K562 (cell line): ENCODE measurements around the gene DCP1B. TPM values are rescaled to one million over a fixed set of nuclear protein-coding genes. Genes with fewer than 3 reads are reported as not detected.

Source experiments
- ARID1B ChIP-seq: fragments of 450-650 bp; IDR thresholded peaks from 2 replicates; pipeline ENCODE4 v1.6.1; 2016; ENCODE audit warnings: antibody characterized with exemption, mild to moderate bottlenecking, inconsistent platforms
- ATF1 ChIP-seq, 2 experiments: fragments of 450-650 bp in 1 of 2; IDR thresholded peaks; 2 replicates each; pipeline ENCODE4 v1.6.1; 2016; ENCODE audit warnings: missing compliant biosample characterization in 1 of 2, missing genetic modification characterization in 1 of 2
- CBFA2T2 ChIP-seq: fragments of 450-650 bp; conservative IDR thresholded peaks from 2 replicates; pipeline ENCODE4 v1.6.1; 2017; ENCODE audit warnings: mild to moderate bottlenecking
- EWSR1 ChIP-seq: fragments of 450-650 bp; IDR thresholded peaks from 2 replicates; pipeline ENCODE4 v1.6.1; 2018; ENCODE audit warnings: borderline replicate concordance, mild to moderate bottlenecking, low read depth, moderate library complexity; ENCODE audit not compliant: partially characterized antibody
- GABPB1 ChIP-seq: sonication (generic); formaldehyde crosslinking; IDR thresholded peaks from 2 replicates; pipeline ENCODE4 v1.8.0; 2022; ENCODE audit warnings: mild to moderate bottlenecking, missing genetic modification reagents
- RCOR1 ChIP-seq, 2 experiments: IDR thresholded peaks; 2 replicates each; pipeline ENCODE4 v1.6.1; 2012; ENCODE audit warnings: low read depth in 2 of 2, low read length in 2 of 2, borderline replicate concordance in 1 of 2, improper control_type of control experiment in 1 of 2
- TCF3 ChIP-seq: sonication (generic); formaldehyde crosslinking; IDR thresholded peaks from 2 replicates; pipeline ENCODE4 v1.4.0; 2020; ENCODE audit warnings: mild to moderate bottlenecking, missing genetic modification reagents
- ZKSCAN3 ChIP-seq: fragments of 250-450 bp; sonication (Bioruptor Pico); IDR thresholded peaks from 2 replicates; pipeline ENCODE4 v1.4.0; 2020
- ZNF561 ChIP-seq: fragments of 450-650 bp; formaldehyde crosslinking; conservative IDR thresholded peaks from 2 replicates; pipeline ENCODE4 v1.4.0; 2020; ENCODE audit warnings: mild to moderate bottlenecking, moderate library complexity
- polyA plus RNA-seq, 8 experiments: library from polyadenylated mRNA; depleted of rRNA in 4 of 8; stranded (reverse) in 5 of 8; unstranded in 3 of 8; fragments of >200 nt; fragmentation: Nextera tagmentation in 2 of 8; fragmentation: Illumina TruSeq in 1 of 8; extraction: Ambion mirVana in 2 of 8; extraction: Trizol in 1 of 8; gene quantifications; 2 replicates each; pipeline versions ENCODE4 v1.2.1 to v1.2.3, GENCODE V29; 2011 to 2014; ENCODE audit warnings: inconsistent platforms in 1 of 8, missing spikeins in 1 of 8
- total RNA-seq, 7 experiments: library from RNA; depleted of rRNA in 6 of 7; stranded (reverse); fragments of >200 nt in 6 of 7; fragmentation: Illumina TruSeq in 2 of 7; extraction: Trizol in 2 of 7; gene quantifications; 2 replicates each; pipeline versions ENCODE4 v1.2.1 to v1.2.3, GENCODE V29; 2011 to 2021; ENCODE audit warnings: low replicate concordance in 1 of 7

The DCP1B gene
- total and polyA plus RNA-seq, 9 of the 15 experiments (the other 6 are each of a cell fraction or from before 2014, with no cell fraction given): 0.83 to 7.3 (median 3.4) TPM

DNA sequence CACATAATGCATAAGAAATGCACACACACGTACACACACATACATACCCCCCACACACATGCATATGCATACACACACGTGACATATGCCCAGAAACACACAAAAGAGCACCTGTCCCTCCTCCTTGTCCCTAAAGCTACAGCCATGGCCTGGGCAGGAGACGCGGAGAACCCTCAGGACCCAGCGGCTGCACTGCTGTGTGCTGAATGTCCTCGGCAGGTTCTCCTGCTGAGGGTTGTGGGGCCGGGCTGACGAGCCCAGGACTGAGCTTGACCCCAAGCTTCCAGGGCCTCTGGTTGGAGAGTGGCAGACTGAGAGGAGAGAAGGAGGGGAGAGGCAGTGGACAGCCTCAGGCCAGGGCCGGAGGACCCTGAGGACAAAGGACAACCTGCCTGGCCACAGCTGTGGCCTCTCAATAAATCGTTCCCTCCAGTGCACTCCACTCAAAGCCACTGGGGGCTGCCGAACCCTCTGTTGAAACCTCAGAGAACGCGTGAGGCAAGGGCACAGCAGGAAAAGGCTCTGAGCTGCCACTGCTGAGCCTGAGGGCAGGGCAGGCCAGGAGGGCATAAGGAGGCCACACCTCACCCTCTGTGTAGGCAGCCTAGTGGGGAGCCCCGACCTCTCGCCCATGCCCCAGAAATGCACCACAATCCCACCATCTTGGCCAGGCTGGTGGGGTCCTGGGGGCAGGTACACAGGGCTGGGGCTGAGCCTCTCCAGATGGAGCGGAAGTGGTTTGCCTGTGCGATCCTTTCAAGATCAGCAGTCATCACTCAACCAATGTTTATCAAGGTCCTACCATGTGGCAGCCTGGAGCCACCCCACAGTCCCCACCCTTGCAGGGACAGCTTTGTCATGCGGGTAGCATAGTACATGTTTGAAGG is 88.9 kb downstream of the DCP1B start (continued):
- TF ChIP-seq RCOR1 (IDR thresholded peaks at IDR 0.05; ENCODE audit: borderline replicate concordance in 1 of 2, low read depth in 2 of 2, low read length in 2 of 2) (peak in 1 of 2 experiments; percentile 3; a peak in 1 of 4 replicates), ZNF561 (no peak), GABPB1 (CRISPR knock-in tag) (0 out of 2 replicates have a peak, but pooled peaks have one; percentile 14), ATF1 (CRISPR knock-in tag; IDR thresholded peaks at IDR 0.05) (no peak), ATF1 (tag; IDR thresholded peaks at IDR 0.05) (no peak), TCF3 (CRISPR knock-in tag) (peak; percentile 62; the same call in 1 of the 2 replicates), CBFA2T2 (0 out of 2 replicates have a peak, but pooled peaks have one; percentile 15), ZKSCAN3 (CRISPR knock-in tag) (no peak), ARID1B (0 out of 2 replicates have a peak, but pooled peaks have one; percentile 21), EWSR1 (no peak)
